GM12878 (cell line): ENCODE results near the gene SNAP29. TPM values are rescaled to one million over a fixed set of nuclear protein-coding genes. Genes with fewer than 3 reads are reported as not detected.
"Not testable (repeated sequence)": the region's sequence is repeated elsewhere in the genome, so short reads cannot be mapped to it uniquely, and the experiment has no call there.

Source experiments
- ATAC-seq: fragments of 200-7000 bp; cut with Tn5 transposase; 3 replicates; pipeline ENCODE4 v1.9.1; 2020; ENCODE audit warnings: mild to moderate bottlenecking, moderate library complexity
- BruUV-seq: library from RNA; stranded (reverse); fragments of 400-500 nt; replicated peaks from 2 replicates; lab custom pipeline; 2021; lab: Mats Ljungman, UMichigan
- CTCF ChIA-PET: fragments of 300-600 bp; sonication (Branson Sonifier 250); formaldehyde crosslinking; extraction: SDS; loops from one replicate; lab custom pipeline; 2021; ENCODE audit warnings: inconsistent platforms; lab: Yijun Ruan, JAX
- POLR2A ChIA-PET: fragments of 350-600 bp; formaldehyde crosslinking; extraction: SDS; loops from one replicate; lab custom pipeline; 2021; ENCODE audit warnings: inconsistent platforms; lab: Charles Lee
- RAD21 ChIA-PET: fragments of 300-600 bp; sonication (Branson Sonifier 250); formaldehyde crosslinking; loops from one replicate; lab custom pipeline; 2023; ENCODE audit warnings: antibody characterized with exemption; ENCODE audit not compliant: unreplicated experiment; lab: Charles Lee
- SMC1A ChIA-PET: fragments of 300-600 bp; sonication (Branson Sonifier 250); formaldehyde crosslinking; loops from one replicate; lab custom pipeline; 2023; ENCODE audit not compliant: unreplicated experiment, uncharacterized antibody; lab: Charles Lee
- DNase-seq: peaks from one replicate; pipeline ENCODE4 v3.0.0-alpha.2; 2011; ENCODE audit warnings: low read depth, low spot score
- FAIRE-seq: peaks from 3 replicates; lab custom pipeline; 2011; peaks lifted over from hg19 to GRCh38; lab: Jason Lieb, UNC
- H2AFZ ChIP-seq: 2 replicates; pipeline ENCODE4 v1.6.0; 2011; ENCODE audit warnings: low read depth, low read length, control low read depth; ENCODE audit not compliant: control insufficient read depth
- H3K27ac ChIP-seq: 2 replicates; pipeline ENCODE4 v1.5.1; 2011; ENCODE audit warnings: control low read depth; ENCODE audit not compliant: control insufficient read depth, insufficient read depth
- H3K27me3 ChIP-seq, 2 experiments: replicated peaks in 1 of 2; 2 replicates each; pipeline versions ENCODE4 v1.6.0 to v1.6.1; 2011; ENCODE audit warnings: low read length in 1 of 2; ENCODE audit not compliant: control insufficient read depth in 2 of 2, insufficient read depth in 2 of 2
- H3K36me3 ChIP-seq, 2 experiments: 2 replicates each; pipeline ENCODE4 v1.5.1; 2011; ENCODE audit warnings: low read length in 1 of 2; ENCODE audit not compliant: control insufficient read depth in 2 of 2, insufficient read depth in 2 of 2
- H3K4me1 ChIP-seq: 2 replicates; pipeline ENCODE4 v1.6.1; 2011; ENCODE audit warnings: mild to moderate bottlenecking, low read length, moderate library complexity, mixed read lengths; ENCODE audit not compliant: control insufficient read depth, insufficient read depth
- H3K4me2 ChIP-seq: 2 replicates; pipeline ENCODE4 v1.6.0; 2011; ENCODE audit warnings: control low read depth; ENCODE audit not compliant: control insufficient read depth, insufficient read depth
- H3K4me3 ChIP-seq: fragments of 200-600 bp; sonication (generic); 2 replicates; pipeline ENCODE4 v1.5.1; 2016
- H3K79me2 ChIP-seq: 2 replicates; pipeline ENCODE4 v1.6.0; 2011; ENCODE audit warnings: low read length; ENCODE audit not compliant: control insufficient read depth, insufficient read depth
- H3K9ac ChIP-seq: 2 replicates; pipeline ENCODE4 v1.8.0; 2011; ENCODE audit warnings: low read length, control low read depth, mixed read lengths; ENCODE audit not compliant: control insufficient read depth, insufficient read depth
- H3K9me3 ChIP-seq: replicated peaks from 3 replicates; pipeline ENCODE4 v1.5.1; 2011; ENCODE audit warnings: mild to moderate bottlenecking, low read length; ENCODE audit not compliant: control insufficient read depth, insufficient read depth
- H4K20me1 ChIP-seq: 2 replicates; pipeline ENCODE4 v1.6.0; 2011; ENCODE audit not compliant: control insufficient read depth, insufficient read depth
- EZH2 ChIP-seq: IDR thresholded peaks from 2 replicates; pipeline ENCODE4 v1.6.1; 2012; ENCODE audit warnings: low read depth, mild to moderate bottlenecking, control low read depth, inconsistent platforms, low read length, borderline replicate concordance; ENCODE audit not compliant: control insufficient read depth
- FOXM1 ChIP-seq: IDR thresholded peaks from 2 replicates; pipeline ENCODE4 v1.6.1; 2012; ENCODE audit warnings: low read depth, mild to moderate bottlenecking, inconsistent platforms, low read length, moderate library complexity
- GABPA ChIP-seq: IDR thresholded peaks from 2 replicates; pipeline ENCODE4 v1.6.1; 2014; ENCODE audit warnings: antibody characterized with exemption, low read depth, mild to moderate bottlenecking, inconsistent platforms
- HDAC2 ChIP-seq: fragments of 200-600 bp; sonication (generic); IDR thresholded peaks from 2 replicates; pipeline ENCODE4 v1.6.1; 2017
- MYC ChIP-seq: IDR thresholded peaks from 2 replicates; pipeline ENCODE4 v1.6.1; 2011; ENCODE audit warnings: mild to moderate bottlenecking, low read length, moderate library complexity, inconsistent platforms; ENCODE audit not compliant: insufficient read depth, insufficient replicate concordance, insufficient read length, severe bottlenecking
- RFX5 ChIP-seq: IDR thresholded peaks from 2 replicates; pipeline ENCODE4 v1.6.1; 2011; ENCODE audit warnings: low read depth, low read length, improper control_type of control experiment
- WGBS: methylation state at CpG from one replicate; pipeline ENCODE4 v1.1.6; 2016; ENCODE audit warnings: low lambda C conversion rate; ENCODE audit not compliant: insufficient replicate concordance, insufficient coverage; ENCODE audit errors: missing lambda C conversion rate; 5-methylcytosine and 5-hydroxymethylcytosine counted together
- in situ Hi-C: fragments of 300-500 bp; cut with MboI; formaldehyde crosslinking; loops from 9 replicates; pipeline ENCODE4 v1.14.3; 2018; ENCODE audit warnings: mixed read lengths
- intact Hi-C: fragments of 100-400 bp; cut with micrococcal nuclease; formaldehyde crosslinking; loops from one replicate; pipeline ENCODE4 v1.14.2; 2022; ENCODE audit not compliant: unreplicated experiment
- polyA plus RNA-seq, 11 experiments: library from polyadenylated mRNA; depleted of rRNA in 4 of 11; unstranded in 6 of 11; stranded (reverse) in 5 of 11; fragments of >200 nt; fragmentation: Nextera tagmentation in 4 of 11; fragmentation: Illumina TruSeq in 1 of 11; extraction: Ambion mirVana in 4 of 11; extraction: Trizol in 1 of 11; gene quantifications; 1 replicate in 1 of 11; 2 replicates in 10 of 11; pipeline versions ENCODE4 v1.2.1 to v1.2.3, GENCODE V29; 2011 to 2016; ENCODE audit warnings: inconsistent platforms in 2 of 11, missing spikeins in 2 of 11, low read depth in 1 of 11
- total RNA-seq, 4 experiments: library from RNA; depleted of rRNA in 3 of 4; stranded (reverse); fragments of >200 nt in 3 of 4; fragmentation: Illumina TruSeq in 1 of 4; extraction: Trizol in 1 of 4; gene quantifications; 2 replicates each; pipeline versions ENCODE4 v1.2.1 to v1.2.3, GENCODE V29; 2013 to 2021
- TF ChIP-seq, protein P1 (sequence below): IDR thresholded peaks from 2 replicates; pipeline ENCODE4 v1.6.1; 2012; ENCODE audit warnings: low read depth, low read length, improper control_type of control experiment

Gene SNAP29
- total and polyA plus RNA-seq, 10 of the 15 experiments (the other 5 are each of a cell fraction or from before 2014, with no cell fraction given): 4.7 to 45.7 (median 27.9) TPM

DNA sequence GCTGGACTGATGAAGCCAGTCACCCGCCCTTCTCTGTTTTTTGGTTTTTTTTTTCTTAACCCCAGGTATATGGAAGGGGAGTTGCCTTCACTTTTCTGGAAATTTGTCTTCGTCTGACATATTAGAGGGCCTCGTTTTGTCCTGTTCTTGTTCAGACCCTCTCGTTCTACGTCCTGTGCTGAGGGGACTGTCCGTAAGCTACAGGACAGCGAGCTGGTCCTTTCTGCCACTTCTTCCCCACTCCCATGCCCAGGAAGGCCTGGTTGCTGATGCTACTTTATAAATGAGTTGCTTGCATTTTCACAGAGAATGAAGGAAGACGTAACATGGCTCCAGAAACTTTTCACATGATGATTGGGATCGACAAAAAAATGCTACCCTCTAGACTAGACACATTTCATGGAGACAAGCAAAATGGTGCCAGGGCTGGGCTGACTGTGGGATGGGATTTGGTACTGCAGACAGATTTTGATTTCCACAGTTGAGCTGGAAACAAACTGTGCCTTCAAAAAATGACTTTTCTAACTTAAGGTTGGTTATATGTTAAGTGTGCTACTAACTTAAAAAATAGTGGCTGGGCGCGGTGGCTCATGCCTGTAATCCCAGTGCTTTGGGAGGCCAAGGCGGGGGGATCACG lies 31.2 kb downstream of the SNAP29 start (continued):
- TF ChIP-seq RFX5: no peak
- TF ChIP-seq MYC: no peak
- TF ChIP-seq FOXM1: no peak
- no peak for TF ChIP-seq GABPA
- TF ChIP-seq, all 136 proteins: peak for 0

- H3K4me3 ChIP-seq: no peak overlapping the region
- RAD21 ChIA-PET: no interaction called here
- in situ Hi-C loops: no loop called here
- TF ChIP-seq, protein P1, sequence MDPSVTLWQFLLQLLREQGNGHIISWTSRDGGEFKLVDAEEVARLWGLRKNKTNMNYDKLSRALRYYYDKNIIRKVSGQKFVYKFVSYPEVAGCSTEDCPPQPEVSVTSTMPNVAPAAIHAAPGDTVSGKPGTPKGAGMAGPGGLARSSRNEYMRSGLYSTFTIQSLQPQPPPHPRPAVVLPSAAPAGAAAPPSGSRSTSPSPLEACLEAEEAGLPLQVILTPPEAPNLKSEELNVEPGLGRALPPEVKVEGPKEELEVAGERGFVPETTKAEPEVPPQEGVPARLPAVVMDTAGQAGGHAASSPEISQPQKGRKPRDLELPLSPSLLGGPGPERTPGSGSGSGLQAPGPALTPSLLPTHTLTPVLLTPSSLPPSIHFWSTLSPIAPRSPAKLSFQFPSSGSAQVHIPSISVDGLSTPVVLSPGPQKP: no peak
- no peak for TF ChIP-seq EZH2
- no peak for TF ChIP-seq HDAC2
- TF ChIP-seq, all 136 proteins: peak for 0
- H3K27ac ChIP-seq: no peak overlapping the region
- WGBS: 89% methylated on average over 6 of the region's 6 CpGs
- H3K36me3 ChIP-seq: peaks cover 3 to 4% of the 10 kb centered on the region in 2 experiments; a peak in 2 of 4 replicates
- POLR2A ChIA-PET: no interaction called here
- no peak overlapping the region for H3K9ac ChIP-seq
- no peaks in the 10 kb centered on the region for H3K4me1 ChIP-seq
- ATAC-seq: no peak
- FAIRE-seq: no peak
- no peaks in the 10 kb centered on the region for H4K20me1 ChIP-seq
- SMC1A ChIA-PET: no interaction called here
- intact Hi-C loops: no loop called here
- no peaks in the 10 kb centered on the region for H3K27me3 ChIP-seq
- H2AFZ ChIP-seq: no peak overlapping the region
- BruUV-seq: no TSS peak
- no peak for DNase-seq
- H3K9me3 ChIP-seq: no peaks in the 10 kb centered on the region
- no peak overlapping the region for H3K4me2 ChIP-seq
- H3K79me2 ChIP-seq: no peaks in the 10 kb centered on the region
- CTCF ChIA-PET: no interaction called here
Measured at GRCh38 chr22:20890975-20891374, 32.2 kb downstream of the SNAP29 start.

- H3K4me1 ChIP-seq, BruUV-seq, FAIRE-seq, in situ Hi-C loops, ATAC-seq, DNase-seq, H3K27me3 ChIP-seq, intact Hi-C loops, POLR2A ChIA-PET, H3K4me2 ChIP-seq, H3K36me3 ChIP-seq, H3K27ac ChIP-seq, H3K4me3 ChIP-seq, H3K9ac ChIP-seq, H3K79me2 ChIP-seq, SMC1A ChIA-PET, H3K9me3 ChIP-seq, H4K20me1 ChIP-seq, H2AFZ ChIP-seq: not testable (repeated sequence)
- CTCF ChIA-PET: interaction anchor here (0.6 kb wide), 1 partner anchor 386 kb away, joined by 3 read pairs; no protein-coding TSS in a partner anchor
- RAD21 ChIA-PET: interaction anchor here (0.7 kb wide), 1 partner anchor 387 kb away, joined by 3 read pairs; no protein-coding TSS in a partner anchor
- 43% methylated on average over 5 of the region's 7 CpGs for WGBS
Measured at GRCh38 chr22:20897737-20898136, 38.9 kb downstream of the SNAP29 start.
